ENCODE measurements around the gene AGBL5.

AGBL5 gene

DNA sequence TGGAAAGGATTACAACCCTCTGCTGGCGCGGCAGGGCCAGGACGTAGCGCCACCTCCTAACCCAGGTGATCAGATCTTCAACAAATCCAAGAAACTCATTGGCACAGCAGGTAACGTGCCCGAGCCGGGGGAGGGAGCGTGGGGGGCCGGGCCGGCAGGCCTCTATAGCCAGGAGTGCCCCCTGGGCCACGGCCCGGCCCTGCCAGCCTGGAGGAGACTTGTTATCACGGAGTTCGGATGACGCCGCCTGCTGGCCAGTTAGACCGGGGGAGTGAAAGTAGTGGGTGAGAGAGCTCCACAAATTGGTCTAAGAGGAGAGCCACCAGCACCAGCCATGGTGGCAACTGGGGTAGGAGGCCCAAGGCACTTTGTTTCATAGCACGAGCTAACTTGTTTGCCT, 27.3 kb upstream of the AGBL5 start:
- no peak for DNase-seq (ENCODE audit: low read depth in 2 of 3, low spot score in 1 of 3)

DNA sequence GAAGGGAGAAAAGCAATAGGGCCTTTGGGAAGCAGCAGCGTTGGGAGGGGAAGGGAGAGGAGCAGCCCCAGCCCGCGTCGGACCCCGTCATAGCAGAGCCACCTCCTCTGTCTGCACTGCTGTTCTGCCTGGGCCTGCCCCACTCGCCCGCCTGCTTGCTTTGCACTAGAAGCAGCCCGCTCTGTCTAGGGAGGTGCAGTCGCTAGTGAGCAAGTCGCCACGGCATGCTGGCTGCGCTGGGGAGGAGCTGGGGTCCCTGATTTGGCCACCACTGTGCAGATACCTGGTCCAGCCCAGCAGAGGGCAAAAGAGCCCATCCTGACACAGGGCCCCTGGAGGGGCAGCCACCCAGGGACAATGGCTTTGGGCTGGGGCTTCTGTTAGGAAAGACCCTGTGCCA, 26.7 kb upstream of the AGBL5 start:
- DNase-seq (ENCODE audit: low read depth in 2 of 3, low spot score in 1 of 3): no peak

DNA sequence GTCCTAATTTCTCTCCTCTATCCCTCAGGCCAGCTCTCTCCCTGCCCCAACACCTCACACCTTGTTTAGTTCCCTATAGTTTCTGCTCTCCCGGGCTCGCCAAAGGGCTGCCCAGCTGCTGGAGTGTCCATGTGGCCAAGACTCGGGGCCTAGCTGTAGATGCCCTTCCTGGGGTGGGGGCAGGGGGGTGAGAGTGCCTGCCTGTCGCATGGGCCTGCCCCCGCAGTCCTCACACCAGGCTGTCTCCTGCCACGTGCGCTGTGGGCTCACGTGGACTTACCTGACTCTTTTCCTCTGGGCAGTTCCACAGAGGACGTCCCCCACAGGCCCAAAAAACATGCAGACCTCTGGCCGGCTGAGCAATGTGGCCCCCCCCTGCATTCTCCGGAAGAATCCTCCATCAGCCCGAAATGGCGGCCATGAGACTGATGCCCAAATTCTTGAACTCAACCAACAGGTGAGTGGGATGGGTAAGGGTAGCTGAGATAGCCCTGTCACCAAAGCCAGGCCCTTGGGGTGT, 26.1 kb upstream of the AGBL5 start:
- DNase-seq (ENCODE audit: low read depth in 2 of 3, low spot score in 1 of 3): no peak

GRCh38 chr2:27025861-27026851, 25.3 kb upstream of the AGBL5 start:
- no peak for DNase-seq (ENCODE audit: low read depth in 2 of 3, low spot score in 1 of 3)

GRCh38 chr2:27027211-27027651, 24.2 kb upstream of the AGBL5 start:
- no peak for DNase-seq (ENCODE audit: low read depth in 2 of 3, low spot score in 1 of 3)

- DNase-seq (ENCODE audit: low read depth in 2 of 3, low spot score in 1 of 3): no peak
Observed at GRCh38 chr2:27029051-27029450, 22.4 kb upstream of the AGBL5 start.

DNA sequence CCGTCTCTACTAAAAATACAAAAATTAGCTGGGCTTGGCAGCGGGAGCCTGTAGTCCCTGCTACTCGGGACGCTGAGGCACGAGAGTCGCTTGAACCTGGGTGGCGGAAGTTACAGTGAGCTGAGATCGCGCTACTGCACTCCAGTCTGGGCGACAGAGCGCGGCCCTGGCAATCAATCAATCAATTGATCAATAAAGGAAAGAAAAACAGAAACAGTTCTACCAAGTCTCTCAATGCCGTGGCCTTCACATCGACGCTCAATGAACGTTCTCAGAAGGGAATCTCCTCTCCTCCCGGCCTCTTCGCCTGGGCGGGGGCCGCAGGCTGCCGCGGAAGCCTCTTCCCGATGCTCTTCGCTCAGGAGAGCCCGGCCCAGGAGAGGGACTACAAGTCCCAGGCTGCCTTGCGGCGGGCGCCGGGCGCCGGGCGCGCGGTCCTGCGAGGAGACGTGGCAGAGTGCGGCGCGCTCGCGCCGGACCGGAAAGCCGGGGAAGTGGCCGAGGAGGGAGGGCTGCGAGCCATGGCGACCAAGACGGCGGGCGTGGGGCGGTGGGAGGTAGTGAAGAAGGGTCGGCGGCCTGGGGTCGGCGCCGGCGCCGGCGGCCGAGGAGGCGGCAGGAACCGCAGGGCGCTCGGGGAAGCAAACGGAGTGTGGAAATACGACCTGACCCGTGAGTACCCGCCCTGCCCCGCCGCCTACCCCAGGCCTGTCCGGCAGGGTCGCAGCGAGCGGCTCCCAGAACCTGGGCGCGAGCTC, 18.8 kb upstream of the AGBL5 start, which contains the start of gene TMEM214:
Gene TMEM214 (plus strand): TSS at position 471 of the 758 bp plus-strand sequence. CDS start 51 bp downstream, at position 522.
- peak; percentile 59 to 80 (median 72) for DNase-seq (ENCODE audit: low read depth in 2 of 3, low spot score in 1 of 3)

DNA sequence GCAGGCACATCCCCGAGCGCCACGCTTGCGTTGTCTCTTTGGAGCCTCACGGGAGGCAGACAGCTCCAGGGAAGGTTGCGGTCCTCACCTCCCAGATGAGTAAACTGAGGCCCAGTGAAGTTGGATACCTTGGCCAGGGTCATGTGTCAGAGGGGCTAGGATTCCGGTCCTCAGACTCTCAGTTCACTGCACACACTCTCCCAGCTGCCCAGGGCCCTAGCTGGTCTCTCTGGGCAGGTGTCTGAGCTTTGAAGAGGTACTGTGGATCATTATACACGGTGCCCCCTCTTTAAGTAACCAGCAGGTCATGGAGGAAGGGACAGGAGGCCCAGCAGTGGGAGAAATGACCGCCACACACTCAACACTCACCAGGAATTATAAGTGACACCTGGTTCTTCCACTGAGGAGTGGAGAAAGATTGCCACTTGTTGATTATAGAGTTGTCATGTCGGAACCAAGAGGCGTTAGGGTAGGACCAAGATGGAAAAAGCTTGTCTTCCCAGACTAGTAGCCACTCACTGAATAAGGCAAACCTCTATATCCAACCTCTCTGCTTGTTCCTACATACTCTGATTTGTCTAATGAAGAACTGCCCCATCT, 18.1 kb upstream of the AGBL5 start:
- DNase-seq (ENCODE audit: low read depth in 2 of 3, low spot score in 1 of 3): no peak

DNA sequence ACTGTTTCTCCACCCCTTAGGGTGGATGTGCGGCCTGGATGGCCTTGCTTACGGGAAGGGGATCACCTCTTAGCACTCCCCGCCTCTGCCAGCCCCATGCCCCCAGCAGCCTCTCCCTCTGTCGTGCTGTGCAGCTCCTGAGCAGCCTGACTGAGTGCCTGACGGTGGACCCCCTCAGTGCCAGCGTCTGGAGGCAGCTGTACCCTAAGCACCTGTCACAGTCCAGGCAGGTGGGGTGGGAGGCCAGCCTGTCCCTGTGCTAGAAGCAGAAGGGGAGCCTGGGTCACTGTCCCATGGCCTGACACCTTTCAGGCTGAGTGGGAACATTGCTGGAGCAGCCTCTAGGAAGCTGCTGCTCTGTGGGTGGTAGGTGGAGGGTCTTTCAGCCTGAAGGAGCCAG, 13.5 kb upstream of the AGBL5 start:
- no peak for DNase-seq (ENCODE audit: low read depth in 2 of 3, low spot score in 1 of 3)

- no peak for DNase-seq (ENCODE audit: low read depth in 2 of 3, low spot score in 1 of 3)
Observed at GRCh38 chr2:27038631-27039339, 12.7 kb upstream of the AGBL5 start.

- no peak for DNase-seq (ENCODE audit: low read depth in 2 of 3, low spot score in 1 of 3)
Observed at GRCh38 chr2:27039426-27039825, 12.0 kb upstream of the AGBL5 start.

GRCh38 chr2:27039871-27040270, 11.6 kb upstream of the AGBL5 start:
- DNase-seq (ENCODE audit: low read depth in 2 of 3, low spot score in 1 of 3): no peak

GRCh38 chr2:27040282-27040681, 11.2 kb upstream of the AGBL5 start:
- DNase-seq (ENCODE audit: low read depth in 2 of 3, low spot score in 1 of 3): no peak

- no peak for DNase-seq (ENCODE audit: low read depth in 2 of 3, low spot score in 1 of 3)
Observed at GRCh38 chr2:27041752-27042151, 9.7 kb upstream of the AGBL5 start.

DNA sequence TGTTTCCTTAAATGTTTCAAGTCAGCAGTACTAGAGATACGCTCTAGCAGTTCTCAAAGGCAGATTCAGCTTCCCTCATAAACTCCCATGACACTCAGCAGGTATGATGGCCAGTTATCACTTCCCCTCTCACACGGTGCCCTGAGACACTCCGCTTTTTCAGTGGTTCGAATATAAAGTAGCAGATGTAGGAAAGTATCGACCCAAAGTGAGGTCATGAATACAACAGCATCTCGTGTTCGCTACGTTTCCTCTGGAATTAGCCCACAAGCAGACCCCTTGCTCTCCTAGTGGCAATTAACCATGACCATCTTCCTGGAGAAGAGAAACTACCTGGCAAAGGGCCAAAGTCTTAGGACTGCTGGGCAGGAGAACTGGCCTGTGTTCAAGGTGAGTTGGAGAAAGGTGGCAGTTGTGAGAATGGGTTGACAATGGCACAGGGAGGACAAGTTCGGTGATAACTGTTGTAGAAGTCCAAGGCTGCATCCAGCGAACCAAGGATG, 9.3 kb upstream of the AGBL5 start:
- DNase-seq (ENCODE audit: low read depth in 2 of 3, low spot score in 1 of 3): no peak

GRCh38 chr2:27042985-27043634, 8.4 kb upstream of the AGBL5 start:
- no peak for DNase-seq (ENCODE audit: low read depth in 2 of 3, low spot score in 1 of 3)

DNA sequence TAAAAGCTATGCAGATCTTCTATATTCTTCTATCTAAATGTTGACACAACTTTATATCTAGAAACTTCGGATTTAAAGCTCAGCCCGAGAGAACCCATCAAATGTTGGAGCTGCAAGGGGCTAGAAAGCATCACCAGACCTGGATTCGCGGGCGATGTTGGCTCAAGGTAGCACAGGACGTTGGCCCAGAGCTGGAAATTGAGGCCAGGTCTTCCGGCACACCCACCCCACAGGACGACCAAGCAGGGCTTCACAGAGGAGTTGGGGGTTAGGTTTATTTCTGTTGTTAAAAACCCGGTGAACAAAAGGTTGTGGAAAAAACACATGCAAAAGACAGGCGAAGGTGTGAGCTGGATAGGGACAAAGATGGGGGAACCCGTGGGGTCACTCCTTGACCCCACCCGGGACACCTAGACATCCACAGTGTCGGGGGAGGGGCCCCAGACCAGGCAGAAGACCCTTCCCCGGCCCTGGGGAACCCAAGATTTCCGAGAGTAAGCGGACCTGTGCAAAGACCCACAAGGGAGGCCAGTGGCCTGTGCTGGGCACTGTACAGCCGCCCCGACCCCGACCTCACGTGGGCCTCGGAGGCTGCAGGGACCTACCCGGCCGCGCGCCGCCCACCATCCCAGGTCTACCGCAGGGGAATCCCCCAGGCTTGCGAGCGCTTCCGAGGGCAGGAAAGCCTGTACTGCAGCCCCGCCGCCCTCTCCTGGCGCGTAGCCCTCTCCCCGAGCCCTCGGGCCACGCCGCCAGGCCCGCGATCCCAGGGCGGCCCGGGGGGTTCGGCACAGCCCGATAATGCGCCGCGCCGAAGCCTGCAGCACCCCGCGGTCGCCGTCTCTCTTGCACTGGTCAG, 1.8 kb upstream of the AGBL5 start:
- peak; percentile 44 to 66 (median 47) for DNase-seq (ENCODE audit: low read depth in 2 of 3, low spot score in 1 of 3)

DNA sequence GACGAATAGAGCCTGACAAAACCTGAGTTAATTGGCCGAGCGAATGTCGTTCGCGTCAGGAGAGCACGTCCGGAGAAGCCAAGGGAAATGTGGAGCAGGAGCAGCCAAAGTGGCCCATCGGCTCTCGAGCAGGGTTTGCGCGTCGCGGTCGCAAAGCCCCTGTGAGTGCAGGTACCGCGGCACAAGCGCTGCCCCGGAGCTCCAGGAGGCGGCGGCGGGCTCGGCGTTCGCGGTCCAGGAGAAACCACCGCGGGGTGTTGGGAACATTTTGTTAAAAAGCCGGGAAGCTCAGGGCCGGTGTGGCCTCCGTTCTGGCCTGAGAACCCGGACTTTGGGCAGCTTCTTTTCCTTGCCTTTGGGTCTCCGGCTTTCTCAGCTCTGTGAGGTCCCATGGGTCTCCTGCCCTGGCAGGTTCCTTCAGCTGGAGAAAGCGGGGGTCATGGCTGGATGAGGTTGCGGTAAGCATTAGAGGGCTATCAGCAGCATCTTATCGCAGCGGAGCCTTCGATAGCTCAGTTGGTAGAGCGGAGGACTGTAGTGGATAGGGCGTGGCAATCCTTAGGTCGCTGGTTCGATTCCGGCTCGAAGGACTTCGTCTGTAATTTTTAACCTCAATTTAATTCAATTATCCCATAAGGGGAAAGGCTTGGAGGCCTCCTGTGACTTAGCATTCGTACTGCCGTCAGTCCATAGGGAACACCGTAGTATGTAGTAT, 1.0 kb upstream of the AGBL5 start:
- DNase-seq (ENCODE audit: low read depth in 2 of 3, low spot score in 1 of 3): peak; percentile 81 to 99 (median 92)
